GM21576 (cell line): ENCODE results near the gene CAT.

Source experiments
- ATAC-seq: cut with Tn5 transposase; IDR thresholded peaks from one replicate; pipeline ENCODE4 v1.9.1; 2021; ENCODE audit warnings: mild to moderate bottlenecking, moderate library complexity; ENCODE audit not compliant: unreplicated experiment

CAT gene

DNA sequence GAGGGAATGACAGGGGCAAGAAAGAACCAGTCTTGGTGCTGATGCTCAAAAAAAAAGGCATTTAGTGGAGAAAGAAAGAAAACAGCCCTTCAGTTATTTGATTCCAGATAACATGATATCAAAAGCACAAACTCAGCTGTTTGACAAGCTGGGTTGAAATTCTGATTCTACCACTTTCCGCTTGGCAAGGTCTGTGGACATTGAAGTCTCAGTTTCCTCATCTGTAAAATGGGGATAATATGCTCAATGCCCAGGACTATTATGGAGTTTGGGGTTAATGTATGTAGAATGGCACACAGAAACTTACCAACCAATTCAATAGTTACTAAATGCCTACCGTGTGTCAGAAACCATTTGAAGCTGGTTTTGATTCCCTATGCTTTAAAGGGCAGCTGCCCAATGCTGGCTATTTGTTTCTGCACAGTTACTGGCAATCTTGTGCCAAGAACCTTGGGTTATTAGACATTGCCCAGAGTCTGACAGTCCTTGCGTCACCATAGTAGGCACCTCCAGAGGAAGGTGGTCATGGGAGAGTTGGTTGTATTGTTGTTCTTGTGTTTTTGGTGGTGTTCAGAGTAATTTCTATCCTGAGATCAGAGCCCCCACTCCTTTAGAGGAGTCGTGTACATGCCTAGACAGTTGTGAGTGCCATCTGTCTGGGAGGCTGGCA is 55.3 kb downstream of the CAT start:
- ATAC-seq = no peak

DNA sequence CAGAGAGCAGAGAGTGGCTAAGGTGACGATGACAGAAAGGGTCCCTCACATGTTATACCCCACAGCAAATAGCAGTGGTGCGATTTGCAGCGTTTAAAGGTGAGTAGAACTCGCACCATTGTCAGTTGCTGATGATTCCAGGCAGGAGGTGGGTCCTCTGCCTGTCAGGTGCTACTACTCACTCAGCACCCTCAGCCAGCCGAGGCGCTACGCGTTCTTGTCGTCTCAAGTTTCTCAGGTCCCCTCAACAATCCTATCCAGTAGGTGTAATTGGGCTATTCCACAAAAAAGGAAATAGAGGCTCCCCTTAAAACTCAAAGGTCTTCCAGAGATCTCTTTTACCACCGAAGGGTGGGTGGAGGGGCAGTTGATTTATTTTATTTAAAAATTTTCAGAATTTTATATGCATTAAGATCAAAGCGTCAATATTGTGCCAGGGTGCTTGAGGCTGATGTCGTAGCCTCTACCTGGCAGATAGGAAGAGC is 56.5 kb downstream of the CAT start:
- ATAC-seq = no peak

DNA sequence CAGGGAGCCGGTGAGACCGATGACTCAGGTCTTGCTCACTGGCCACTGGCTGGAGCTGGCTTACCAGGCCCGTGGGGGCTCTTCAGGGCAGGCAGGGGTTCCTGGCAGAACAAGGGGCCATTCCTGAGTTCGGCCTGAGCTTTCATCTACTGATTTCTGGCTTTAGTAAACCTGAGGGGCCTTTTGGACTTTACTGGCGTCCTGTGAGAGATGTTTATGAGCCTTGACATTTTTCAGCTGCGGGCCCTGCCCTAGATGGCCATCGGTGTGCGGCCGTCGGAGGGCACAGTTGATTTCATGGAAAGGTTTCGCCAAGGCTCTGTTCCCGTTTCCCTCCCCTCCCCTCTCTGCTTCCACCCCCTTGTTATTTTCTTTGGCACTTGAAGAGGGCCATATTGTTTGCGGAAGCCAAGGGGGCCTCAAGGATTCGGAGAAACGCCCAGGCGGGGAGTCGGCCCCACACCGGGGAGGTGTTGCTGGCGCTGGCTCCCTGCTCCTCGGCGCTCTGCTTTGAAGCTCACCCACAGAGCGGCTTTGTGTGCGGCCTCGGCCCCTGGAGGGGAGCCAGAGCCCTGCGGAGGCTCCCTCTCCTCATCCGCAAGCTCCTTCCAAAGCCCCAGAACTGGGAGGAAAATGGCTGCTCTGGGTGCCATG is 57.1 kb downstream of the CAT start:
- ATAC-seq = no peak

DNA sequence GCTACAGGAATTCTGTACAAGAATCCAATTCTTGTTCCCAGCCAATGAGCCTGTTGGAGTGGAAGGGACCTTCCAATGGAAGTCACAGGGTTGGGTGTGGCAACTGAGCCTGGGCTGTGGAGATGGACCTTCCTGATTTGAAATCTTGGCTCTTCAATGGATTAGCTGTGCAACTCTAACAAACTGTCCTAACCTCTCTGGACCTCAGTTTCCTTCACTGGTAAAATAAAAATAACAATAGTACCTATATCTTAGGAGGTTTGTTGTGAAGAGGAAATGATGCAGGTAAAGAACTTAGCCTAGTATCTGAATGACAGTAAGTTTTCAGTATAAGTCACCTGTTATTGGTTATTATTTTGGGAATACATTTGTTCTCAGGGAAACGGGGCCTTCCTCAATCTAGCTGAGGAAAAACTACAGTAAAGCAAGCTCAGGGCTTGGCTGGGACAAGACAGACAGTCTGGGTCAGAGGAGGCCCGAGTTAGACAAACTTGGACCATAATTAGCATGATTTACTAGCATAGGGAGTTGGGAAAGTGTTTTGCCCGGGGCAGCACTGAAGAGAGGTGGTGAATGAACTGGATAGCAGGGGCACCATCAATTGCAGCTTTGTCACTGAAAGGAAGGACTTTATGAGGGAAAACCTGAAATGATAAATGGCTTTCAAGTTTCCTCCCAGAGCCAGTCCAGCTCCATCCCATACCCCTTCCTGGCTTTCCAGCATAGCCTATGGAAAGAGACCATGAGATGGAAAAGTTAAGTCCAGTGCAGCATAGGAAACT is 61.2 kb downstream of the CAT start:
- ATAC-seq = no peak

DNA sequence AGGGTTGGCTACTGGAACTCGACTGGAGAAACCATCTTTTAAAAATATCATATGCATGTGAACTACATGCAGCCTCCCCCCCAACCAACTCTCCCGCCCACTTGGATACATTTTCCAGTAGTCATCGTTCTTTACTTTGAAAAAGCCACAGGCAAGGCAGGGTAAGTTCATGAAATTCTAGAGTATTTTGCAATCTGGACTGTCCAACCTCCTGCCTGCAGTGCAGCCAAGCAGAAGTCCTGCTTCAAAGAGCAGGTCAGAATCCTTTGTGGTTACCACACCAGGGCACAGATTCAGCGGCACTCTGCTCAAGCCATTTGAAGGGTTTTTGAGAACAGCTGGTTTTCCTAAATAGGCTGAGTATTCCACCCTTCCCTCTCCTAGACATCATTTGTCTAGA is 62.8 kb downstream of the CAT start:
- no peak for ATAC-seq

DNA sequence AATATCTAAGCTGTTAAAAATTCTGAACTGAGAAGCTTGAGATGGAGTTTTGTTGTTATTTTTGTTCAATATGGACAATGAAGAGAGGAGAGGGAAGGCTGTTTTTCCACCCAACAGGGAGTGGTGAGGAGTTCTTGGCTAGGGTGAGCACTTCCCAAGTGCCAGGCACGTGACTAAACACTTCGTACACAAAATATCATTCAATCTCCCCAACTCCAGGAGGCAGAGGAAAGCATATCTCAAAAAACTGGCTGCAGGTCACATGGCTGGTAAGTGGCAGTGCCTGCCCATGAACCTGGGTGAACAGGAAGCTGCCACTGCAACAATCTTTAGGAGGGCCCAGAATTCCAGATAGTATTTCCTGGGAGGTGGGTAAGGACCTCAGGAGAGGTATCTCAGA is 63.2 kb downstream of the CAT start:
- no peak for ATAC-seq

DNA sequence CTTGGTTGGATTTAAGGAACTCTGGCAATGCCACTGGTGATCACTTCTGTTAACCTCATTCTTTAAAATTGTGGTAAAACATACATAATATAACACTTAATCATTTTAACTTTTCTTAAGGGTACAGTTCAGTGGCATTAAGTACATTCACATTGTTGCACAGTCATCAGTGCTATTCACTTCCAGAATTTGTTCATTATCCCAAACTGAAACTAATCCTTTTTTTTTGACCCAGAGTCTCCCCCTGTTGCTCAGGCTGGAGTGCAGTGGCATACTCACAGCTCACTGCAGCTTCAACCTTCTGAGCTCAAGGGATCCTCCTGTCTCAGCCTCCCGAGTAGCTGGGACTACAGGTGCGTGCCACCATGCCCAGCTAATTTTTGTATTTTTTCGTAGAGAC is 64.2 kb downstream of the CAT start:
- no peak for ATAC-seq

DNA sequence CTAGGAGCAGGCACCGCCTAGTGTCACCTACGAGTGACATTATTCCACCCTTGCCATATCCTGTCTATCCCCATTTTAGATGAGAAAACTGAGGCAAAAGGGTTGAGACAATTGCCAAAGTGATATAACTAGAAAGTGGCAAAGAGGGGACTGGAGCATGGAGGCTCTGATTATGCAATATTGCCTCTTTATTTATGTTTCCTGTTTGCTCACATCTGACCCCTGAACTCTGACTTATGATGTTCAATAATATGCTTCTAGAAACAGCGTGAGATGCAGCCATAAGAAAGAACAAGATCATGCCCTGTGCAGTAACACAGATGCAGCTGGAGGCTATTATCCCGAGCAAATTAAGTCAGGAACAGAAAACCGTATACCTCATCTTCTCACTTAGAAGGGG is 67.1 kb downstream of the CAT start:
- ATAC-seq = no peak

DNA sequence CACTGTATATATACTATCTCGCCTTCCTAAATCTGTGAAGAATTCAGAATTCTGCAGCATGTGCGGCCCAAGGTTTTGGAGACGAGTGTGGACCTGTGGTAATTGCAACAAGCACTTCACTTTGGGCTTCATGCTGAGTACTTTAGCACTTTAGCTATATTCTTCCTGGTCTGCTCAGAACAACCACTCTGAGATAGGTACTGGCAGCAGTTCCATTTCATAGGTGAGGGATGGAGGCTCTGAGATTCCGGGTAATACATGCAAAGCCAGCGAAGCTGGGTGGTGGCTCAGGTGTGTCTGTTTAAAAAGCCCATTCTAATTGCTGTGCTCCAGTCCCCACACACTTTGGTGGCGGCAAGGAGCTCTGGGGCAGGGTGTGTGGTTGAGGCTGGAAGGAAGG is 68.4 kb downstream of the CAT start:
- no peak for ATAC-seq

DNA sequence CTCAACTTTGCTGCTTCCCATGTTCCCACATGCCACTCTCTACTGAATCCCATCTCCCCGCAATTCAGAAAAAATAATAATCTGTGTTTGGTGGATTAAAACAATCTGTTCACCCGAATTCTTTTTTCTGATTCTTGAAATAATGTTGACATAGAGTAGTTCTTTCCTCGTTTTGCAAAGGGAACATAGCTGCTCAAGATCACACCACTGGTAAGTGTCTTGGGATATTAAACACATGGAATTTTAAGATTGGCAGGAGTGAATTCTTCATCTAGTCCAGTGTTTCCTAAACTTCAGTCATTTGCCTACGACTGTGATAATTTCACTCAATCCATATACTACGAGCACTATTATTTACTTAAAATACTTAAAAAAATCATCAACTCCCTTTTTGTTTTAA is 68.9 kb downstream of the CAT start:
- no peak for ATAC-seq

DNA sequence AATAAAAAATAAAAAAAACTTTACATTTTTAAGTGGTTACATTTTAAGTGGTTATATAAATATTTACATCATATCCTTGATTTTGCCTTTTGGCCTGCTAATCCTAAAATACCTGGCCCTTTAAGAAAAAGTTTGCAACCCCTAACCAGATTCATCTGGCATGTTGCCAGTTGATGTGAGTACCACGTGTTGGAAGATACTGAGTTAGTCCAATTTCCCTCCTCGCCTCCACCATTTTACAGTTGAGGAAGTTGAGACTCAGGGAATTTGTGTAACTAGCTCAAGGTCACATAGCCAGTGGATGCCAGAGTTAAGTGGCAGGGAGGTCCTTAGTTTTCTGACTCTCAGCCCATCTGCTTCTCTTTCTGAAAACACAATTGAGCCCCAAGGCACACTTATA is 69.8 kb downstream of the CAT start:
- no peak for ATAC-seq

DNA sequence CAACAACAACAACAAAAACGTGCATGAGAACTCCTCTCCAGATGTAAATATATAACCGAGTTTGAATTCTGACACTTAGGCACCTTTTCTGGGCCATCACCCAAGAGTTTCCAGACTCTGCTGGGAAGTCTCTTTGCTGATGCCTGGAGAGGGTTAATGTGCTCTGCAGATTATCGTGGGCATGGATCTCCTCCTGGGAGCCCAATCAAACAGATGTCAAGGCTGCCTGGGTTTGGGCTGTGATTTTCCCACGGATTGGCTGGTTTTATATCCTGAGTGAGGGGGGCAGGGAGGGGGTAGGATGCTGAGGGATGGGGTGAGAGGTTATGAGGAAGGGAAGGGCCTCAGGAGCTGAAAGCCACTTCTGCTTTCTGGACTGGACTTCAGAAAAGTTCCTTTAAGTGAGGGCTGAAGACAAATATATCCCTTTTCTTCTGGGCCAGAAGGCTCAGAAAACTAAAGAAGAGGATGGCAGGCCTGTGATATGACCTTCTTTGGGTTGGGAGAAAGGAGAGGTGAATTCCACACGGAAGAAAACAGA is 70.7 kb downstream of the CAT start:
- no peak for ATAC-seq

DNA sequence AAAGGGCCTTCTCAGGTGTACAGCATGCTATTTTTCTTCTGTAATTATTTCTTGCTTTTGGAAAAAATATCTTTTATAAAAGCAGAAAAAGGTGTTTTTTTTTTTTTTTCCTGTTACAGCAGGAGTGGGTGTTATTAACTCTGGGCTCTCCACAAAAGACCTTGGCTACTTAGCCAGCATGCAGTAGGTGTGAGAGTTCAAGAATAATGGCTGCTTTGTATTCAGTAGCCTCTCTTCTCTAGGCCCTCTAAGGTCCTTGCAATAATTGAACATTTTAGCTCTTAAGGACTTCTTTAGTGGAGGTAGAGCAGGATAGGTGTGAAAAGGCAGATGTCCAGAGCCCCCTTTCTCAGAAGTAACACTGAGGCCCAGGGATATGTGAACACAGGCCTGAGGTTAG is 71.5 kb downstream of the CAT start:
- ATAC-seq = no peak

DNA sequence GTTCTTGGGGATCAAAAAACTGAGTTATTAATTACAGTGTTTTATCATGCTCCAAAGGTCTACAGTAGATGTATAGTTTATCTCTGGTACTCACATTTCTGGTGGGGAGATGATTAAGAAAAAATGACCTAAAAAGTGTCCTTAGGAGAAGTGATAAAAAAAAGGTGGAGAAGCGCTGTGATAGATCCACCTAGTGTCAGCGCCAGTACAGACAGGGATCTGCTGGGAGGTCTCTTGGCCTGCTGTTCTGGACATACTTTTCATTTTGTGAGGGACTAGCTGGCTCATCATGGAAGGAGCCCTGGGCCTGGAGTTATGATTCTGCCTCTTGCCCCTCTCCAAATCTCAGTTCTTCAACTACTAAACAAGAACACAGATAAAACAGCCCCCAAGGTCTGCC is 71.9 kb downstream of the CAT start:
- ATAC-seq = no peak

DNA sequence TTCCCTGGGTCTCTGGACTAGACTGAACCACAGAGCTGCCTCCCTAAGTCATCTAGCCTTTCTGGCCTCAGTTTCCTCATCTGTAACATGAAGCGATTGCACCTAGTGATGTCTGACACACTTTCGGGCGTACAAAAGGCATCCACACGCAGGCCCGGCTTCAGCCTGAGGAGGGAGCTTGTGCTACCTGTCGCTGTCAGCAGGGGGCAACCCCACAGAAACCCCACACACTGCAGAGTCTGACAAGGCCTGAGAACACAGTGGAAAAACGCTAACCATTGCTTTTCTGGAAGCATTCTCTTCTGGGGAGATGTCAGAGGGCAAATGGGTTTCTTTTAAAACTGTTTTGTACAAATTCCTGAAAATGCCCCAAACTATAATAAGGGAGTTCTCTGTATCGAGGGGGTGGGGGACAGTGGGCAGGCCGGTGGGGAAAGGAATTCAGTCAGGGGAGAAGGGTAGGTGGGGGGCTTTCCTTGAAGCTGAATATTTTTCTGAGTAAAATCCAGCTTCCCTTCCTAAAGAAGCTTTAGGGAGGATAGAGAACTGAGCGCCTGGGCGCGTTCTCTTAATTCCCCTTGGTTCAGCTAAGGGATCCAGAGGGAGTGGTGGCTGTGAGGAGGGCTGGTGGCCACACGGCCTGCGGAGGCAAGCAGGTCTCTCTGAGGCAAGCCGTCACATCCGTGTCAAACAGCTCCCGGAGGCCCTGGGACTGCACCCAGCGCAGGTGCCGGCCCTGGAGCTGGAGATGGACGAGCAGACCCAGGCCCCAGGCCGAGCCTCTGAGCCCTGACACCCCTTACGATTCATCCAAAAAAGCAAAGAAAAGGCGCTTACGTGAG is 74.3 kb downstream of the CAT start:
- peak; percentile 86 for ATAC-seq

DNA sequence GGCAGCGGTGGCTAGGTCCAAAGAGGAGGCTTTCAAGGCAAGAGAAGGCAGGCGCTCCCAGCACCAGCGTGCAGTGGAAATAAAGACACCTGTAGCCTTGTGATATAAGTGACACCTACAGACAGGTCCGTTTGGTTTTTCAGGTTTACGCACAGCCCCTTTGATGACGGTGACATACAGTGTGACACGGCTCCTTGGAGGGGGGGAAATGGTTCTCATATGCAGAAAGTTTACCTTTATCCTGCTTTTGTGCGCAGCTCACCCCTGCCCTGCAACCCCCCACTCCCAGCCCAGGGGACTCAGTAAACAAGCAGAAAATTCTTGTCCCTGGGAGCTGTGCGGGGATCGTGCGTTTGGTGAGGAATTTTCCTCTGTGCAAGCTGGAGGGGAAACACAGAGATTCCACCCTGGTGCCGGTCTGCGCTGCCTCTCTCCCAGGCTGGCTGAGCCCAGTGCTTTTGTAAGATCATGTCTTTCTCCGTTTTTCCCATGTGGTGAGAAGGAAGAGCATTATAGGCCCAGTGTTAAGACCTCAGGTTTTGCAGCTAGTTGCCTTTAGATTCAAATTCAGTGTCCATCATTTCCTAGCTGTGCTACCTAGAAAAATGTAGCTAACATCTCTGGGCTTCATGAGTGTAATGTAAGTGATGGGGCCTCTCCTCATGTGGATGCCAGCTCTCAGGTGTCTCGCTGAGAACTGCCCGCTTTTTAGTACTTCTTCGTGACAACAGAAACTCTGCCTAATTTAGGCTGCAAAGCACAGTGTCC is 75.1 kb downstream of the CAT start, which contains the start of gene ELF5:
Gene ELF5 (minus strand): TSS at position 113 of the 768 bp plus-strand sequence. CDS start 8,045 bp downstream, outside the sequence.
- ATAC-seq = no peak

DNA sequence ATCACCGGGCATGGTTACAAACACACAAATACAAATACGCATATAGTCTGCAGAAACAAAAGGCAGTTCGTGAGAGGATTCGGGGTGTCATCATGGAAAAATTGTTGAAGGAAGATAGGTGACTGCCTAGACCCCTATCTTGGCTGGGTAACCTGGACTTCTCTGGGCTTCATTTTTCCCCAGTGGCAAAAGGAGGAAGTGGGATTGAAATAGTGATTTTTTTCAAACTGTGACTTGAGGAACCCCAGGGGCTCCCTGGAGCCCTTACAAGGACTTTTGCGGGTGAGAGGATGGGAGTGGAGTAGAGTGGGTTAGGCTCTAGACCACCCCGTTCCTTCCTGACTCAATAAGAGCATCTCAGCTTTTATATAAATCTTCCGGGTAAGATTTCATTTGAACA is 75.9 kb downstream of the CAT start:
- no peak for ATAC-seq

DNA sequence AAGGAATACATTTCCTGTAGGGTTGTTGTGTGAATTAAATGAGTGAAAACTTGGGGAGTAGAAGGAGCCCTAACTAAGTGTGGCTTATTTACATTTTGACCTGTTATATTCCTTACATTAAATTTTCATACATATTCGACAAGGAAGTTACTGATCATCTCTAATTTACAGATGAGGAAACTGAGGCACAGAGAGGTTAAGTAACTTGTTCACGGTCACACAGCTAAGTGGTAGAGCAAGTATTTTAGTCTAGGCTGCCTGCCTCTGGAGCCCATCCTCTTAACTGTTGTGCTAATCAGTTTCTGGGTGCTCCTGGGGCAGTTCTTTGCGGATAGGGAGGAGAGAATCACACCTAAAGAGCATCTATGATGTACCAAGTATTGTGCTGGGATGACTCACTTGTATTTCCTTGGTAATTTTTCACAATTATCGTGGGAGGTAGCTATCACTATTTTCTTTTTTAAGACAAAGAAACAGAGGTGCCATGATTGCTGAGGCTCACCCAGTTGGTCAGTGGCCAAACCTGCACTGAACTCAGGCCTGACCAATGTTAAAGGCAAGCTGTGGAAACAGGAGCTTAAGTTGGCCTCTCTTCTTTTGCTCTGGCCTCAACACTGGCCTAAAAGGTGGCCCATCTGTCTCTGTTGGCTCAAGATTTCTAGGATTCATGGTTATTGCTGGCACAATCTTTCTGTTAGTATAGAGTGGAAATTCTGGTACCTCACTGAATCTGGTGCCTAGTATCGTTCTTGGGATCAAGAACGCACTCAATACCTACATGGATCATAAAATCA is 77.7 kb downstream of the CAT start:
- ATAC-seq = no peak

DNA sequence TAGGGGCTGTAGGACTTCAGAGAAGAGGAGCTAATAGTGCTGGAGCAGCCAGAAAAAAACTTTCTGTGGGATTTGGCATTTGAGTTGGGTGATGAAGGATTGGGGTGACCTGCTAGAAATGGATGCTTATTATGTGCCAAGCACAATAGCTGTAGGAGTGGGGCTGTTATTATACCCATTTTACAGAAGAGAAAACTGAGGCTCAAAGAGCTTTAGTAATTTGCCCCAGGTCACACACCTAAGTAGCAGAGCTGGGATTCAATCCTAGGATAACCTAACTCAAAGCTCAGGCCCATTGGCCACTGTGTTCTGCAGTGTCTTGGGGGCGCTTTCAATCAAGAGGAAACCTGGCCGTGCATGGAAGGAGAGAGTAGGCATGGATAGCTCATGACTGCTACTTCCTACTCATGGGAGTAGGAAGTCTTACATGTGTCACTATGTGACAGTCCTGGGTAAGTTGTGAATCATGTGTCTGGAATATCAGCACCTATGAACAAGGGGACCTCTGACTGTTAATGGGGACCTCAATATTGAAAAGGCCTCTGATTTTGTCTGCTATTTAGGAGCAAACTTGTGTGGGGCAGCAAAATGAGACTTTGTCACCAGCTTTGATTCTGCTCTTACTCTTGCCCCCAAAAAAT is 81.0 kb downstream of the CAT start:
- ATAC-seq = no peak
